ENCODE results near the gene TTLL11. TPM values are rescaled to one million over a fixed set of nuclear protein-coding genes. Genes with fewer than 3 reads are reported as not detected.

Gene TTLL11
- total RNA-seq, 1 donor: 6.2 TPM

DNA sequence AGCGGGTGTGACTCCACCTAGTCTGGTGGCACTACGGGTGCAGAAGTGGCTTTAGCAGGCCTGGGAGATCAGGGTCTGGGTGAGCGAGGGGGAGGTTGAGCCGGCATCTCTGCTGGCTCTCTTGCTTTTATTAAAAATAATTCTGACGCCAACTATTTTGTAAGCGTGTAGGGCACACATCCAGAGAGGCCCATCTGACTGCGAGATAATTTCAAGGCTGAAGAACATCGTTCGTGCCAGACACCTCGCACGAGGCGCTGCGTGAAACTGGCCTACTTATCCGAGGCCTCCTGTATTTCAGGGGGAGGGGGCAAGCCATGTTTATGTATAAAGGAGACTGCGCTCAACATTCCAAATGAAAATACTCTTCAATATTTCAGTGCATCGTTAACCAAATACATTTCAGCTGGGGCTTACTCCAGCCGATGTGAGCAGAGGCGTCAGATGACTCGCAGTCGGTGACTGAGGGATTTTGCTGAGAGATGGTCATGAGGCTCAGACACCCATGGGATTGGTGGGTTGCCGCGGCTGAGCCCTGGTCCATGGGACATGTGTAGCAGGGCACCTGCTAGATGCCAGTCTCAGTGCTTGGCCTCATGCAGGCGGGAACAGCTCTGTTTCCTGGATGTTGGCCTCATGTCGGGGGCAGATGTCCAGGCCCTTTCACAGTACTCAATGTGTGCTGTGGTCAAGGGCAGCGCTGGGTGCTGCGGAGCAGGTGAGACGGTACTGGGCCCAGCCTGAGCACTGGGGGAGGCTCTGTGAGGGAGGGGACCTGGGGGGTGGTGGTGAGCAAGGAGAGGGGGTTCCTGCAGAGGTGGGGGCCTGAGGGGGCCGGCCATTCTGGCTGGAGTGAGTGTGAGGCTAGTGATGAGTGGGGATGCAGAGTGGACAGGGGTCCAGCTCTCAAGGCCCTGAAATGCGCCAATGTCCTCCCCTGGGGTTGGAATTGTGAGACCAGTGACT is 240.2 kb downstream of the TTLL11 start:
- Histone ChIP-seq H3K36me3 (ENCODE audit: insufficient read depth, low read length) (no peaks in the 10 kb centered on the region), H2AFZ (ENCODE audit: low read length) (no peak overlapping the region), H3K4me1 (ENCODE audit: insufficient read depth, low read length) (no peaks in the 10 kb centered on the region), H3K27ac (ENCODE audit: low read depth, low read length) (no peak overlapping the region), H3K9me3 (ENCODE audit: low read depth, low read length) (no peaks in the 10 kb centered on the region), H3K4me3 (ENCODE audit: insufficient read depth, low read length) (no peak overlapping the region), H3K27me3 (ENCODE audit: insufficient read depth, low read length) (no peaks in the 10 kb centered on the region), H3K79me2 (ENCODE audit: insufficient read depth, low read length) (no peaks in the 10 kb centered on the region), H4K20me1 (ENCODE audit: insufficient read depth, low read length) (no peaks in the 10 kb centered on the region), H3K4me2 (ENCODE audit: insufficient read depth, low read length) (no peak overlapping the region)
- TF ChIP-seq, protein P1, sequence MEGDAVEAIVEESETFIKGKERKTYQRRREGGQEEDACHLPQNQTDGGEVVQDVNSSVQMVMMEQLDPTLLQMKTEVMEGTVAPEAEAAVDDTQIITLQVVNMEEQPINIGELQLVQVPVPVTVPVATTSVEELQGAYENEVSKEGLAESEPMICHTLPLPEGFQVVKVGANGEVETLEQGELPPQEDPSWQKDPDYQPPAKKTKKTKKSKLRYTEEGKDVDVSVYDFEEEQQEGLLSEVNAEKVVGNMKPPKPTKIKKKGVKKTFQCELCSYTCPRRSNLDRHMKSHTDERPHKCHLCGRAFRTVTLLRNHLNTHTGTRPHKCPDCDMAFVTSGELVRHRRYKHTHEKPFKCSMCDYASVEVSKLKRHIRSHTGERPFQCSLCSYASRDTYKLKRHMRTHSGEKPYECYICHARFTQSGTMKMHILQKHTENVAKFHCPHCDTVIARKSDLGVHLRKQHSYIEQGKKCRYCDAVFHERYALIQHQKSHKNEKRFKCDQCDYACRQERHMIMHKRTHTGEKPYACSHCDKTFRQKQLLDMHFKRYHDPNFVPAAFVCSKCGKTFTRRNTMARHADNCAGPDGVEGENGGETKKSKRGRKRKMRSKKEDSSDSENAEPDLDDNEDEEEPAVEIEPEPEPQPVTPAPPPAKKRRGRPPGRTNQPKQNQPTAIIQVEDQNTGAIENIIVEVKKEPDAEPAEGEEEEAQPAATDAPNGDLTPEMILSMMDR (IDR thresholded peaks at IDR 0.05; ENCODE audit: extremely low read depth, low read depth, low read length): no peak
- no peak for DNase-seq (ENCODE audit: insufficient read length, low spot score, missing footprints)

DNA sequence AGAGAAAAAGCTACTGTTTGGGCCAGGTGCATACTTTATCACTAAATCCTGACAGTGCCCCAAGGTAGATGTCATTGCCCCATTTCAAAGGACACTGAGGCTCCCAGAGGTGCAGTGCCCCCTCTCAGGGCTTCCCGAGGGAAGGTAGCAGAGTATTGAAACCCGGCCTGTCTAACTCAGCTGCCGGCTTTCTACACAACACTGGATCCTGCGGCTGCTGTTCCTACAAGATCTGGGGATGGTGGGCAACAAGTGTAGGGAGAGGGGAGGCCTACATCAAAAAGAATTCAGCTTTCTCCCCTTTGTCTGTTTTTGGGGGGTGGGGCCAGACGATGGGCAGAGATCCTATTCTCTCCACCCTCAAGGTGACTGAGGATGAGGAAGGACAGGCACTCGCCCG is 240.9 kb downstream of the TTLL11 start:
- Histone ChIP-seq H3K9me3 (ENCODE audit: low read depth, low read length) (no peaks in the 10 kb centered on the region), H3K4me3 (ENCODE audit: insufficient read depth, low read length) (no peak overlapping the region), H3K27ac (ENCODE audit: low read depth, low read length) (no peak overlapping the region), H3K4me1 (ENCODE audit: insufficient read depth, low read length) (no peaks in the 10 kb centered on the region), H3K27me3 (ENCODE audit: insufficient read depth, low read length) (no peaks in the 10 kb centered on the region), H3K4me2 (ENCODE audit: insufficient read depth, low read length) (no peak overlapping the region), H3K79me2 (ENCODE audit: insufficient read depth, low read length) (no peaks in the 10 kb centered on the region), H3K36me3 (ENCODE audit: insufficient read depth, low read length) (no peaks in the 10 kb centered on the region), H2AFZ (ENCODE audit: low read length) (no peak overlapping the region), H4K20me1 (ENCODE audit: insufficient read depth, low read length) (no peaks in the 10 kb centered on the region)
- no peak for DNase-seq (ENCODE audit: insufficient read length, low spot score, missing footprints)
- TF ChIP-seq, protein P1 (IDR thresholded peaks at IDR 0.05; ENCODE audit: extremely low read depth, low read depth, low read length): no peak

DNA sequence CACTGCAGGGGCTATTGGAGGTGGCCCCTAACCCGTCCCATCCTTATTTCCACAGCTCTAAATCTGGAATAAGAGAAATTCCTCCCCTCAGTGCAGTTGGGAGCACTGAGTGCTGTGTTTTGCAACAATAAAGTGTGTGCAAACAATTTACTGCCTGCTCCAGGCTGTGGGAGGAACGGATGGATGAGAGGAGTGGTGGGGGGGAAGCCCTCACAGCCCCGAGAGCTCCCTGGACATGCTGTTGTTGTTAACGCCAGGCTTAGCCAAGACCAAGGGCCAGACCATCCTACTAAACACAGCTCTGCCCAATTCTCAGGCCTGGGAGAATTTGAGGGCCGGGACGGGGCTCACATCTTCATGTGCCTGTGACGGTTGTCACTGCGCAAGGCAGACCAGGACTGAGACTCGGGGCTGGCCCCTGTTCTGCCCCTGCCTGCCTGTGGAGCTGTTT is 241.4 kb downstream of the TTLL11 start:
- Histone ChIP-seq H3K9me3 (ENCODE audit: low read depth, low read length) (no peaks in the 10 kb centered on the region), H3K27ac (ENCODE audit: low read depth, low read length) (no peak overlapping the region), H3K4me1 (ENCODE audit: insufficient read depth, low read length) (no peaks in the 10 kb centered on the region)

DNA sequence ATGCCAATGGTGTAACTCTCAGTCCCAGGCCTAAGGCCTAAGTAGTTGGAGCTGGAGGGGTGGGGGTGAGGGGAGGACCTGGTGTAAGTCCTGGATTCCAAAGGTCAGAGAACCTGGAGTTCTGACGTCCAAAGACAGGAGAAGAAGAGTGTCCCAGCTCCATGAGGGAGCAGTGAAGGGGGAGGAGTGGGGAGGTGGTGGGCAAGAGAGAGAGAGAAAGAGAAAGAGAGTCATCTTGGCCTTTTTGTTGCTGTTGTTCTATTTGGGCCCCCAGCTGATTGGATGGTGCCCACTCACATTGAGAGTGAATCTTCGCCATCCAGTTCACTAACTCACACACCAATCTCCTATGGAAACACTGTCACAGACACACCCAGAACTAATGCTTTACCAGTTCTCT is 242.7 kb downstream of the TTLL11 start:
- no peak overlapping the region for H3K4me3 ChIP-seq (ENCODE audit: insufficient read depth, low read length)
- H3K4me1 ChIP-seq (ENCODE audit: insufficient read depth, low read length): no peaks in the 10 kb centered on the region
- H3K27ac ChIP-seq (ENCODE audit: low read depth, low read length): no peak overlapping the region
- peaks cover 2% of the 10 kb centered on the region for H3K27me3 ChIP-seq (ENCODE audit: insufficient read depth, low read length)
- no peaks in the 10 kb centered on the region for H3K9me3 ChIP-seq (ENCODE audit: low read depth, low read length)
- no peaks in the 10 kb centered on the region for H3K79me2 ChIP-seq (ENCODE audit: insufficient read depth, low read length)
- H3K36me3 ChIP-seq (ENCODE audit: insufficient read depth, low read length): no peaks in the 10 kb centered on the region
- H2AFZ ChIP-seq (ENCODE audit: low read length): no peak overlapping the region
- DNase-seq (ENCODE audit: insufficient read length, low spot score, missing footprints): no peak
- no peaks in the 10 kb centered on the region for H4K20me1 ChIP-seq (ENCODE audit: insufficient read depth, low read length)
- H3K4me2 ChIP-seq (ENCODE audit: insufficient read depth, low read length): no peak overlapping the region
- TF ChIP-seq, protein P1 (IDR thresholded peaks at IDR 0.05; ENCODE audit: extremely low read depth, low read depth, low read length): no peak

More for the DNA sequence above, 241.4 kb downstream of the TTLL11 start:
- no peaks in the 10 kb centered on the region for H3K27me3 ChIP-seq (ENCODE audit: insufficient read depth, low read length)
- H4K20me1 ChIP-seq (ENCODE audit: insufficient read depth, low read length): no peaks in the 10 kb centered on the region
- no peaks in the 10 kb centered on the region for H3K79me2 ChIP-seq (ENCODE audit: insufficient read depth, low read length)
- no peak overlapping the region for H2AFZ ChIP-seq (ENCODE audit: low read length)
- H3K4me3 ChIP-seq (ENCODE audit: insufficient read depth, low read length): no peak overlapping the region
- TF ChIP-seq, protein P1 (IDR thresholded peaks at IDR 0.05; ENCODE audit: extremely low read depth, low read depth, low read length): no peak
- no peaks in the 10 kb centered on the region for H3K36me3 ChIP-seq (ENCODE audit: insufficient read depth, low read length)
- DNase-seq (ENCODE audit: insufficient read length, low spot score, missing footprints): no peak
- no peak overlapping the region for H3K4me2 ChIP-seq (ENCODE audit: insufficient read depth, low read length)
